Lung (tissue), 12 donors: ENCODE results near the gene OMG. TPM values are rescaled to one million over a fixed set of nuclear protein-coding genes. Genes with fewer than 3 reads are reported as not detected.
"Not testable (repeated sequence)": the region's sequence is repeated elsewhere in the genome, so short reads cannot be mapped to it uniquely, and the experiment has no call there.

Source experiments
- ATAC-seq: fragments of 200-7000 bp; cut with Tn5 transposase; one replicate; pipeline ENCODE4 v1.9.1; 2020; ENCODE audit warnings: moderate number of reproducible peaks; ENCODE audit not compliant: insufficient read depth, low FRiP score
- DNase-seq, 3 donors: peaks; one replicate each; pipeline ENCODE4 v3.0.0-alpha.2; 2013 to 2017
- H3K27ac ChIP-seq, 2 donors: one replicate each; pipeline ENCODE4 v1.5.1; 2013; ENCODE audit warnings: mild to moderate bottlenecking in 2 of 2, moderate library complexity in 2 of 2, control low read depth in 1 of 2, inconsistent platforms in 1 of 2, low read depth in 1 of 2, low read length in 1 of 2
- H3K27me3 ChIP-seq, 3 donors: one replicate each; pipeline ENCODE4 v1.5.1; 2013; ENCODE audit warnings: low read length in 2 of 3; ENCODE audit not compliant: control insufficient read depth in 3 of 3, insufficient read depth in 3 of 3
- H3K36me3 ChIP-seq, 4 donors: one replicate each; pipeline ENCODE4 v1.5.1; 2013; ENCODE audit warnings: low read length in 4 of 4, mild to moderate bottlenecking in 1 of 4, moderate library complexity in 1 of 4; ENCODE audit not compliant: control insufficient read depth in 4 of 4, insufficient read depth in 4 of 4
- H3K4me1 ChIP-seq, 5 donors: one replicate each; pipeline ENCODE4 v1.5.1; 2013; ENCODE audit warnings: low read length in 5 of 5, mild to moderate bottlenecking in 2 of 5, moderate library complexity in 1 of 5; ENCODE audit not compliant: control insufficient read depth in 5 of 5, insufficient read depth in 5 of 5
- H3K4me3 ChIP-seq: one replicate; pipeline ENCODE4 v1.5.1; 2013; ENCODE audit warnings: mild to moderate bottlenecking, control low read depth, moderate library complexity
- H3K9ac ChIP-seq, 2 donors: one replicate each; pipeline ENCODE4 v1.5.1; 2013; ENCODE audit warnings: low read length in 2 of 2, control low read depth in 1 of 2; ENCODE audit not compliant: insufficient read depth in 1 of 2
- H3K9me3 ChIP-seq, 4 donors: one replicate each; pipeline ENCODE4 v1.5.1; 2013; ENCODE audit warnings: low read length in 3 of 4, mild to moderate bottlenecking in 1 of 4, moderate library complexity in 1 of 4; ENCODE audit not compliant: control insufficient read depth in 4 of 4, insufficient read depth in 3 of 4
- CTCF ChIP-seq: IDR thresholded peaks from 2 replicates; pipeline ENCODE4 v1.5.1; 2012; ENCODE audit warnings: mild to moderate bottlenecking; ENCODE audit errors: control extremely low read depth, extremely low read depth
- WGBS, 2 donors: extraction: QIAGEN DNeasy Blood & Tissue Kit; methylation state at CpG; one replicate each; pipeline ENCODE4 v1.1.7; 2013; 5-methylcytosine and 5-hydroxymethylcytosine counted together
- polyA plus RNA-seq, 2 donors: library from polyadenylated mRNA; stranded (reverse); fragments of 200-250 nt; gene quantifications; one replicate each; pipeline ENCODE4 v1.2.1, GENCODE V29; 2013
- total RNA-seq, 2 donors: library from RNA; depleted of rRNA in 1 of 2; stranded (reverse); fragments of >200 nt in 1 of 2; gene quantifications; one replicate each; pipeline ENCODE4 v1.2.1, GENCODE V29; 2014 to 2021
- donor health status: control.
- donor health status: control.
- donor health status: Bipolar disorder and iron deficiency.
- donor health status: healthy.
- donor health status: DM: yes; HTN: yes; CAD: no.

Gene OMG
- total and polyA plus RNA-seq, 4 donors = 16.5 to 41.6 (median 31.0) TPM

- DNase-seq (no peak), ATAC-seq (no peak)
- Histone ChIP-seq H3K9ac (no peak overlapping the region), H3K27ac (no peak overlapping the region), H3K27me3 (no peaks in the 10 kb centered on the region), H3K9me3 (no peaks in the 10 kb centered on the region), H3K4me1 (peaks cover 0 to 3% (median 0%) of the 10 kb centered on the region in 5 donors), H3K4me3 (no peak overlapping the region), H3K36me3 (peaks cover 2 to 11% (median 3%) of the 10 kb centered on the region in 4 donors)
- TF ChIP-seq CTCF = no peak
Measured at GRCh38 chr17:31291820-31292219, 5.2 kb downstream of the OMG start.

GRCh38 chr17:31289790-31290189, 7.2 kb downstream of the OMG start:
- Histone ChIP-seq H3K9ac (no peak overlapping the region), H3K4me1 (no peaks in the 10 kb centered on the region), H3K27me3 (no peaks in the 10 kb centered on the region), H3K36me3 (peaks cover 2 to 9% (median 5%) of the 10 kb centered on the region in 4 donors), H3K4me3 (no peak overlapping the region), H3K27ac (no peak overlapping the region), H3K9me3 (no peaks in the 10 kb centered on the region)
- ATAC-seq (no peak), DNase-seq (no peak)
- no peak for TF ChIP-seq CTCF
- WGBS, 2 donors = 77 to 86% methylated on average over 3 of the region's 3 CpGs

- H3K4me3 ChIP-seq, H3K9ac ChIP-seq: not testable (repeated sequence)
- WGBS, 2 donors = 44 to 100% methylated on average over 1 of the region's 1 CpG
Measured at GRCh38 chr17:31287932-31288331, 9.1 kb downstream of the OMG start.

GRCh38 chr17:31286587-31286986, 10.5 kb downstream of the OMG start:
- Histone ChIP-seq H3K36me3 (peaks cover under 1 to 7% (median 3%) of the 10 kb centered on the region in 4 donors), H3K9me3 (no peaks in the 10 kb centered on the region), H3K27me3 (no peaks in the 10 kb centered on the region), H3K4me1 (no peaks in the 10 kb centered on the region), H3K4me3 (no peak overlapping the region), H3K9ac (no peak overlapping the region), H3K27ac (no peak overlapping the region)
- WGBS, 2 donors = 95 to 98% methylated on average over 1 of the region's 1 CpG
- ATAC-seq = no peak
- TF ChIP-seq CTCF = no peak
- DNase-seq = no peak

More at GRCh38 chr17:31287932-31288331, 9.1 kb downstream of the OMG start:
- not testable (repeated sequence) for H3K9me3 ChIP-seq, H3K4me1 ChIP-seq, DNase-seq, ATAC-seq, H3K27me3 ChIP-seq, H3K36me3 ChIP-seq, H3K27ac ChIP-seq
